ENCODE measurements around the gene PSTPIP1.

GRCh38 chr15:77076323-77076915, 81.5 kb downstream of the PSTPIP1 start:
- TF ChIP-seq CTCF (IDR thresholded peaks at IDR 0.05; ENCODE audit: control extremely low read depth in 1 of 3, insufficient read depth in 1 of 3, low read depth in 1 of 3, low read length in 3 of 3) = no peak
- no peak for TF ChIP-seq YY1 (IDR thresholded peaks at IDR 0.05; ENCODE audit: low read depth, low read length)
- no peak for TF ChIP-seq MAX (IDR thresholded peaks at IDR 0.05)
- no peak for TF ChIP-seq RAD21 (IDR thresholded peaks at IDR 0.05 in 1 of 2, conservative IDR thresholded peaks at IDR 0.05 in 1 of 2; ENCODE audit: low read depth in 2 of 2, low read length in 2 of 2)
- no peak for TF ChIP-seq ZNF274 (IDR thresholded peaks at IDR 0.05; ENCODE audit: borderline replicate concordance, extremely low read depth, low read length)
- TF ChIP-seq POLR2AphosphoS5 (IDR thresholded peaks at IDR 0.05; ENCODE audit: low read depth, low read length) = no peak
- TF ChIP-seq SRF (IDR thresholded peaks at IDR 0.05; ENCODE audit: low read depth, low read length) = no peak
- TF ChIP-seq EZH2 (IDR thresholded peaks at IDR 0.05; ENCODE audit: low read depth, low read length, severe bottlenecking) = no peak
- TF ChIP-seq CREB1 (IDR thresholded peaks at IDR 0.05) = no peak
- TF ChIP-seq SP4 (IDR thresholded peaks at IDR 0.05; ENCODE audit: low read length) = no peak
- TF ChIP-seq CEBPB (IDR thresholded peaks at IDR 0.05; ENCODE audit: low read depth, low read length) = no peak
- TF ChIP-seq JUN (IDR thresholded peaks at IDR 0.05; ENCODE audit: low read depth, low read length) = no peak
